HG02588 (cell line): ENCODE results near the gene LPP.

ENCODE experiments used
- ATAC-seq: cut with Tn5 transposase; IDR thresholded peaks from one replicate; pipeline ENCODE4 v1.9.1; 2021; ENCODE audit warnings: mild to moderate bottlenecking, moderate library complexity; ENCODE audit not compliant: unreplicated experiment

Gene LPP

DNA sequence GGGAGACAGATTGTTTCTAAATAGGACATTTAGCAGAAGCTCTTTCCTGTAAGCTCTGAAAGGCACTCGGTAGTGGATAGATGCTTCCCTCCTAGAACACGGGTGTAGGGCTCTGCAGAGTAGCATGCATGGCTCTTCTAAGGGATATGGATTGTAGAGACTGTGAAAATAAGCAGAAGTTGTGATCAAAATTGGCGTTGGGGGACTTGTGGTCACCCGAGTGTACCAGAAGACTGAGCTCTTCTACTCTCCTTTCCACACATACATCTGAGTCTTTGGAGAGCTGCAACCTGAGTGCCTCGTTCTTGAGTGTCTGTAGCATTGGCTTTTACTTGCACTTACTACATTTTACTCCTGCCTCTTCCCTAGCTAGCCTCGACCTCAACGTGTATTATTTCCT, 197.7 kb downstream of the LPP start:
- ATAC-seq = no peak

DNA sequence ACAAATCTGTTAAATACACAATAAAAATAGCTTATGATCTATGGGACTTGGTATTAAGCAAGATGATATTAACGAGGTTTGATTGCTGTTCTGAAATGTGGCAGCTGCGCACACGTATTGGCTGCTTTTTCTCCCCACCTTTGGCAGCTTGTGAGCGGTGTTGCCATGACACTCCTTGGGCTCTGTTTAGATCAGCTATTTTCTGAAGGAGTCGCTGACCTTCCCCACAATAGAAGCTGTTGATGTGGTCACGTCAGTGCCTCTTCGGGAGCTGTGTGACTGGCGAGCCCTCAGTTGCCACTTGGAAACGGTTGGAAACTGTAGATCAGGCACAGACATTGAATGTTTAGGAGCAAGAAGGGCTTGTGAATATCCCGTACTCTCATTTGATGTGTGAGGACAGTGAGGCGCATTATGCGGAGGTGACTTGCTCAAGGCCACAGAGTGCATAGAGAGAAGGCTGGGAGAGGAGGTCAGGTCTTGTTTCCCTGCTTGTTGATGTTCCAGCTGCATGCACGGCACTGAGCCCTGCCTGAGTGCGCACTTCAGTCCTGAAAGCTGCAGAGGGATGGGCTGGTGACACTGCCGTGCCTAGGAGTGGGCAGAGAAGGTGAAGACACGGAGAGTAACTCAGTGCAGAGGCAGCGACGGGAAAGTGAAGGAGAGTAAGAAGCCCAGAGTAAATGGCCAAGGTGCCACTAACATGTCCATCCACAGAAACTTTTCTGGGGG, 198.4 kb downstream of the LPP start:
- no peak for ATAC-seq

GRCh38 chr3:188353426-188353825, 199.5 kb downstream of the LPP start:
- ATAC-seq = no peak

GRCh38 chr3:188358787-188359493, 205.0 kb downstream of the LPP start:
- ATAC-seq = no peak

DNA sequence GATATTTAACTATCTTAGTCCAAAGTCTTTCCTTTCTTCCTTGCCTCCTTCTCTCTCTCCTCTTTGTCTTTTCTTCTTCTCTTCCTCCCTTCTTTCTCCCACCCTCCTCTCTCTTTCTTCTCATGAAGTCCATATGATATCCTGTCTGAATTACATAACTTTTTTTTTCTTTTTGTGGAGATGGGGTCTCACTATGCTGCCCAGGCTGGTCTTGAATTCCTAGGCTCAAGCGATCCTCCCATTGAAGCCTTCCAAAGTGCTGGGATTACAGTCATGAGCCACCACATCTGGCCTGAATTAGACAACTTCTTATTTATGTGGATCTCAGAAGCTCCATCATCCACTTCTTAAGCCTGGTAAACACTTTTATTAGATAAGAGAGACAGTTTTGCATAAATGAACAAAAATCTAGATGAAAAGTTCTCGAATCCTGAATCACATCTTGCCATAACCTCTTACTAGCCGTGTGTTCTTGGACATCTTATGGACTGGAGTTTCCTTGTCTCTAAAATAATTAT, 206.5 kb downstream of the LPP start:
- no peak for ATAC-seq

DNA sequence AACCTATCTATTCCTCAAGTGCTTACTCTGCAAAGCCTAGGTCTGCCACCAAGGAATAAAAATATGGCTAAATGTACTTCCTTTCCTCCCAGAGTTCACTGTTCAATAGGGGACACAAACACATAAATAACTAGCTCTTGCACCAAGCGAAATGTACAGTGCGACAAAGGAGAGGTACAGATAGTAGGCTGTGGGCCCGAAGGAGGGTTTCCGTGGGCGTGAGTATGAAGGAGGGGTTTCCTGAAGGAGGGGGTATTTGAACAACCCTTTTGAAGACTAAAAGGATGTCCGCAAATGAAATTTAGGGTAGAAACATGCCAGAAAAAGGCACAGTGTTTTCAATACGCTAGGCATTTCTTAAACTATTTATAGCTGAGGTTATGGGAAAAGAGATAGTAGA, 207.9 kb downstream of the LPP start:
- ATAC-seq = no peak

DNA sequence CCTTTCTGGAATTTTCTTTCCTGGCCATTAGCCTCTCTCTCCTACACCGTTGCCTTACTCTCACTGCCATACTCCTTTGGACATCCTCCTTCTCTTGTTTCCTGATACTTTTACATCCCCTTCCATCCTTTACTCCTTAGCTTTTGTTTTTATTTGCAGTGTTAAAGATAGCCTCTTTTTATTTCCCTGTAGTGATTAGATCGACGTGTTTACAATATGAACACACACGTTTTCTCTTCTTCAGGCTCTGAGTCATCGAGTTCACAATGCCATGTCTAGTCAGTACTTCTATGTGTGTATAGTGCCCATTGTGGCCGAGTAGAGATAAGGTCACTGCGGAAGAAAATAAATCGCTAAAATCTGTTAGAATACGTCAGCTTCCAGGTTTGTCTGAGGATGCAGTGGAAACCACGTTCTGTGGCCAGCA, 208.5 kb downstream of the LPP start:
- no peak for ATAC-seq

DNA sequence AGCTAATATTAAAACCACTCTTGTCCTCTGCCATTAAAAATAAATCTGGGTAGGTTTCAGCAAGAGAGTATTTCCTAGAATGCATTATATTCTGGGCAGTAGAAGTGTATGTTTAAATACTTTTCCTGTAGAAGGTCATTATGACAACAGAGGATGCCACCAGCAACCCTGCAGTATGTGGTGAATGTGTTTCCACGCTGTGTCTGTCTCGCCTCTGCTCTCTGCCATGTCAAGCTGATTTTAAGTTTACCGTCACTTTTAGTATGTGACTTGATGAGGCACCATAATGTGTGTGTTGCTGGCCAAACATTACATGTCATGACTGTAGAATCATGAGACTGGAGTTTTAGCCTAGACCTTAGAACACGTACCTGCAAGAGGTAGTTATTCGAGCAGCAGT, 211.2 kb downstream of the LPP start:
- ATAC-seq = no peak

DNA sequence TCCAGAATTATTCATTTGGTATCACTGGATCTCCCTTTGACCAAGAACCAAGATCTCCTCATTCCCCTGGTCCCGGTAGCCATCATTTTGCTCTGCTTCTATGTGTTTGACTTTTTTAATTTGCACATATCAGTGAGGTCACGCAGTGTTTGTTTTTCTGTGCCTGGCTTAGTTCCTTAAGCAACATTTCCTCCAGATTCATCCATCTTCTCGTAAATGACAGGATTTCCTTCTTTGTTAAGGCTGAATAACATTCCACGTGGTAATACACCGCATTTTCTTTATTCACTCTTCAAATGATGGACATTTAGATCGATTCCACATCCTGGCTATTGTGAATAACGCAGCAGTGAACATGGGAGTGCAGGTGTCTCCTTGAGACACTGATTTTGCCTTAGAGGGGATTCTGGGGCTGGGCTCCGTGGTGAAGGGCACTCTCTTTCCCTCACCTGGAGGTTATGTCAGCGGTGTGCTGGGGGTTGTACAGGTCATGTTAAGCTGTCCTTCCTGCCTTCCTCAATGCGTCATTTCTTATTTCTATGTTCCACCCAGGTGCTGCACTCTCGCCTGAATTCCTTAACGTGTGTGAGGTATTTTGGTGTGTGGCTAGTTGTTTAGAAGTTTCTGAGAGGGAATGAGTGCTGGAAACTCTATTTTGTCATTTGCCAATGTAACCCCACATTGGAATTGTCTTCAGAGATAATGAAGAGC, 212.2 kb downstream of the LPP start:
- no peak for ATAC-seq

DNA sequence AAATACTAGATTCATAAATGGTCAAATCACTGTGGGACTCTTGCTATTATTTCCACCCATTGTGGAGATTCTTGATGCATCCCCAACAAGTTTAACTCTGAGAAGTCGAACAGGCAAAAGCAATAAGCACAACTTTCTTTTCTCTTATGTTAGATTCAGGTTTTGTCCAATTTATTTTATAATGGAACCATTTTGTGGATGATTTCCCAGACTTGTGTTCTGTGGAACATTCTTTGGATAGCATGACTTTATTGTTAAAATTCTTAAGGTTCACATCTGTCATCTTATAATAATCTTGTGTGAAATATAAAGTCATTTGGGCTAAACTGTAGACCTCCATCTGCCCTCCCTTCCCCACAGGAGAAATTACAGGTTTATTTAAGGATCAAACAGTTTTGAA, 213.7 kb downstream of the LPP start:
- no peak for ATAC-seq

GRCh38 chr3:188369526-188369925, 215.6 kb downstream of the LPP start:
- ATAC-seq = no peak

DNA sequence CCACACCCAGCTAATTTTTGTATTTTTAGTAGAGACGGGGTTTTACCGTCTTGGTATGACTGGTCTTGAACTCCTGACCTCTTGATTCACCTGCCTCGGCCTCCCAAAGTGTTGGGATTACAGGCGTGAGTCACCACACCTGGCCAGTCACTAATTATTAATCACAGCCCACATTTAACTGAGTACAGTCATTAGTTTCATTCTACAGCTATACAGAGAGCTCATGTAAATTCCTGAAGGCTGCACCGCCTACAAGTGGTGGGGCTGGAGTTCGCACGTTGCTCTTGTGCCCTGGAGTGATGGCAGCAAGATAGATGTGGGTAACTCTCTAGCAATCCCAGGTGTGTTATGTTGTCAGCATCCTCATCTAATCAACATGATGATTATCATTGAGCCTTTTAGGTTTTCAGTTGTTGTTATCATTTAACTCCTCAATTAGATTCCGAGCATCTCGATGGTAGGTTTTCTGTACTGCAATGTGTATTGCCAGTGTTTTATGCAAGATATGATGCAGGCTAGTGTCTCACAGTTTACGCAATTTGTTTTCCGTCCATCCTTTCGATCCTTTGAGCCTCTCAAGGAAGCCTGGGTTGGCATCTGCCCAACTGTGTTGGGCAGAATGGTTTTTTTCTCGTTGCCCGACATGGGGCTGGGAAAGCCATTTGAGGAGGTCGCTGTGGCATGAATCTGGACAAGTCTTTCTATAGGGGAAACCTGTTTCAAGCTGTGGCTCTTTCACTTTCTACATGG, 216.3 kb downstream of the LPP start:
- no peak for ATAC-seq

DNA sequence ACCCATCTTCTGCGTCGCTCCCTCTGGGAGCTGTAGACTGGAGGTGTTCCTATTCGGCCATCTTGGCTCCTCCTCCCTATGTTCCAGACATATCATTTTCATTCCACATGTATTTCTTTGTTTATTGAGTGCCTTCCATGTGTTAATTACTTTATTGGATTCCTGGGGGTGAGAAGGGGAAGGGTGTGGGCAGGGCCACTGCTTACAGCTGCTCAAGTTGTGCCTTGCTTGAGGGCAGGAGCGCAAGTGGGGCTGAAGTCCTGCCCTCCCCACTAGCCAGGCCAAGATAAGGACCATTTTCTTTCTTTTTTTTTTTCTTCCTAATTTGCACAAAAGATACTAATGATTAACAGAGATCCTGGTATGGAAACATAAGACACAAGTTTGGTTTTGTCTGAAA, 224.8 kb downstream of the LPP start:
- no peak for ATAC-seq

DNA sequence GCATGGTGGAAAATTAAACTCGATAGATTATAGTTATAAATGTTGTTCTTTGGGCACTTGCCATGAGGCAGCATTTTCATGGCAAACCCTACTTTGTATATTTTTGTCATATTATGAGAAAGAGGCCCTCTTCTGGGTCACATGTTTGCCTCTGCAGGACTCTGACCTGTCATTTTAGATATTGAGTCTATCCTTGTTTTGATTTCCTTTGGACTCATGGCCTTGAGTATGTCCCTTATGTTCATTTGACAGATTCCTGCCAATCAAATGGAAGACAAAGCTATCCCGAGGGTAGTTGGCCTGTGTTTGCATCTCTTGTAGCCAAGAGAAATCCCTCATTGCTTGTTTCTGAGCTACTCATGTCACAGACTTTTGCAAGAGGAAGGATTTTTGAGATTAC, 226.3 kb downstream of the LPP start:
- no peak for ATAC-seq

- no peak for ATAC-seq
Observed at GRCh38 chr3:188380722-188381121, 226.8 kb downstream of the LPP start.

DNA sequence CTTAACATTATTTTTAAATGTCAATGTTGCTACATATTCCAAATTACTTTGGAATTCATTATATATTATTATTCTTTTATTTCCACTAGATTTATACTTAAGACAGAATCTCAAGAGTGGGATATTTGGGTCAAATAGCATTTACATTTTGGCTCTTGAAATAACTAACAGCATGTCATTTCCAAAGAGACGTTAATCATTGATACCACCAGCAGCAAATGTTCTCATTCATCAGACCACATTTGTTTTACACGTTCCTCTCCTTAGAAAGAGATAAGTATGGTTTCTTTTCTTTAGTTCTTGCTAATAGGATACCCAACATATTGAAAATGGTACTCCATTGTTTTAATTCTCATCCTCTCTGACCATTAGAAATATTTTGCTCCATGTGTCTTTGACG, 229.8 kb downstream of the LPP start:
- no peak for ATAC-seq

DNA sequence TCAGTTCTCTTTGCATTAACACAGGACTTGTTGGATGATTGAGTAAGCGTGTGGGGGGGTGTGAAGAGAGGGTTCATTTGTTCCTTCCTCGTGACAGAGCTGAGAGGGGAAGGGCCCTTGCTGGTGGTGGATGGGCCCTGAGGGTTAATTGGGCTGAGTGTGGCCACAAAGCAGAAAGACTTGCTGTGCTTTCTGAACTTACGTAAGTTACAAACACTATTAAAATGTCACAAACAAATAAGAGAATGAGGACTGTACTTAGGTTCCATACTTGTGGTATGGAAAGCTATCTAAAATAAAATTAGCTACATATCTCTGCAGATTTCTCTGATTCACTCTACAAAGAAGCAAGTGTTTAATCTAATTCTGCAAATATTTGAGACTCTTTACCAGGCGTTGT, 231.3 kb downstream of the LPP start:
- ATAC-seq = no peak

GRCh38 chr3:188389711-188390342, 235.9 kb downstream of the LPP start:
- ATAC-seq = peak; percentile 69

DNA sequence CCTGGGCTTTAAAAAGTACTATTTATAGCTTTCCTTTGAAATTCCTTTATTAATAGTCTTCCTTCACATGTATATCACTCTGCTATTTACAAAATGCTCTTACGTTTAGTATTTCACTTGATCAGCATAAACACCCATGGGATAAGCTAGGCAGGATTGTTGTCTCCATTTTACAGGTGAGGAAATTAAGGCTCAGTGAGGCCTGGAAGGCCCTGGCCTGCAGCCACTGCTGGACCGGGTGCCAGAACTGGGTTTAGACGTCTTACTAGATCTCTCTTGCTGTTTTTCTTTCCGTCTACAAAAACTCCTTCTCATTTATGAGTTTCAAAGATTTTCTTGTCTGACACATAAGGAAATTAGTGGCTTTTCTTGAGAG, 236.4 kb downstream of the LPP start:
- ATAC-seq = no peak

DNA sequence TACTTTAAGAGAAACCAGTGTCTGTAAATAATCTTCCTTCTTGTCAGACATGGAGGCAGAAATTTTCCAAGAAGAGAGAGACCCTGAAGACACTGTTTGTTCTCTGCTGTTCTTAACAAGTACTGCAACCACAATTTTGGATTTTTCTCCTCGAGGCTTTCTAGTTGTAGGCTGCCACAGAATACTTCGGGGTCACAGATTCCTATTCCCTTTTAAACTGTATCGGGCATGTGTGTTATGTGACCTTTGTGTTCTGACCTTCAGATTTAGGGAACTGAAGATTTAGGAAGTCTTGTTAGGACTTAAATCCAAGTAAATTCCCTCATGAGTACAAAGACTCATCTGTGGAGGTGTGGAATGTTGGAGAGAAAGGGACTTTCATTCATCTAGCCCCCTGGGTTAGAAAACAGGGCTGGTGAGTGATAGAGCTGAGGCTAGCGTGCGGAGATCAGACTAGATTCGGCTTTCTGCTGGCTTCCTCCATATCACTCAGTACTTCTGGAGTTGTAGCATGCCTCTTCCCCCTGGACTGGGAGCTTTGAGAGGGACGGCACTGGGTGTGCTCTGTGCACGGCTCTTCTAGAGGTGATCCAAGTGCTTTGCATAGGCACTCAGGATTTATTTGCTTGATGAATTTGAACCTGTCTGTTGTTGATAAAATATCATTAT, 237.0 kb downstream of the LPP start:
- ATAC-seq = no peak
